ENCODE data around the gene LMO7. TPM values are rescaled to one million over a fixed set of nuclear protein-coding genes. Genes with fewer than 3 reads are reported as not detected.
A peak's percentile ranks its signal among the peaks of the same experiment; 100 is the strongest.

Gene LMO7
- total RNA-seq, 1 donor from 2014 or later: 6.8 TPM

DNA sequence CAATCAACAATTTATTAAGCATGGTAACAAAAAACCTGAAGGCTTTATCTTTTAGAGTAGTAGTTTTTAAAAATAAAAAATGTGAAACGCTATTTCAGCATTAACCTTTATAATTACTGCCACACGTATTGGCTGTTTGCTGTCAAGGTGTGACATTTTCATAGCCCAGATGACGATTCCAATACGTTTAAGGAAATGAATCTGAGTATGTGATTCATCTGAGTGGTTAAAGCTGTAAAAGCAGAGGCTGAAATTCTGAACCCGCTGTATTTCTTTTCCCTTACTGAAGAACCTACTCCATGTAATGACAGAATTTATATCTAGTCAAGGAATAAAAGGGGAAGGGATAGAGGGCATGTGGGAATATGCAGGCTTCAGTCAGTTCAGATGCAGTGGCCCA is 166.0 kb downstream of the LMO7 start:
- Mint-ChIP-seq H3K27me3 (ENCODE audit: insufficient read depth, low read depth) (no peaks in the 10 kb centered on the region), H3K27ac (no peak overlapping the region), H3K4me1 (peaks cover 11% of the 10 kb centered on the region), H3K4me3 (no peak overlapping the region), H3K9me3 (no peaks in the 10 kb centered on the region), H3K36me3 (no peaks in the 10 kb centered on the region)
- Histone ChIP-seq H3K4me2 (no peak overlapping the region), H3F3A (ENCODE audit: low read depth) (no peaks in the 10 kb centered on the region), H3K36me3 (no peaks in the 10 kb centered on the region), H2AFZ (replicated peaks) (no peak overlapping the region), H3K4me3 (no peak overlapping the region), H3K9ac (no peak overlapping the region), H3K4me1 (peaks cover 8% of the 10 kb centered on the region), H3K9me3 (ENCODE audit: low read depth) (no peaks in the 10 kb centered on the region), H4K20me1 (ENCODE audit: low read depth) (no peaks in the 10 kb centered on the region), H3K27ac (no peak overlapping the region), H3K79me2 (ENCODE audit: low read depth) (no peaks in the 10 kb centered on the region), H3K27me3 (no peaks in the 10 kb centered on the region)
- no peak for DNase-seq (ENCODE audit: low spot score)
- TF ChIP-seq EZH2 (IDR thresholded peaks at IDR 0.05): no peak
- TF ChIP-seq, protein P1, sequence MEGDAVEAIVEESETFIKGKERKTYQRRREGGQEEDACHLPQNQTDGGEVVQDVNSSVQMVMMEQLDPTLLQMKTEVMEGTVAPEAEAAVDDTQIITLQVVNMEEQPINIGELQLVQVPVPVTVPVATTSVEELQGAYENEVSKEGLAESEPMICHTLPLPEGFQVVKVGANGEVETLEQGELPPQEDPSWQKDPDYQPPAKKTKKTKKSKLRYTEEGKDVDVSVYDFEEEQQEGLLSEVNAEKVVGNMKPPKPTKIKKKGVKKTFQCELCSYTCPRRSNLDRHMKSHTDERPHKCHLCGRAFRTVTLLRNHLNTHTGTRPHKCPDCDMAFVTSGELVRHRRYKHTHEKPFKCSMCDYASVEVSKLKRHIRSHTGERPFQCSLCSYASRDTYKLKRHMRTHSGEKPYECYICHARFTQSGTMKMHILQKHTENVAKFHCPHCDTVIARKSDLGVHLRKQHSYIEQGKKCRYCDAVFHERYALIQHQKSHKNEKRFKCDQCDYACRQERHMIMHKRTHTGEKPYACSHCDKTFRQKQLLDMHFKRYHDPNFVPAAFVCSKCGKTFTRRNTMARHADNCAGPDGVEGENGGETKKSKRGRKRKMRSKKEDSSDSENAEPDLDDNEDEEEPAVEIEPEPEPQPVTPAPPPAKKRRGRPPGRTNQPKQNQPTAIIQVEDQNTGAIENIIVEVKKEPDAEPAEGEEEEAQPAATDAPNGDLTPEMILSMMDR (IDR thresholded peaks at IDR 0.05): no peak
- TF ChIP-seq EZH2phosphoT487 (IDR thresholded peaks at IDR 0.05): no peak

DNA sequence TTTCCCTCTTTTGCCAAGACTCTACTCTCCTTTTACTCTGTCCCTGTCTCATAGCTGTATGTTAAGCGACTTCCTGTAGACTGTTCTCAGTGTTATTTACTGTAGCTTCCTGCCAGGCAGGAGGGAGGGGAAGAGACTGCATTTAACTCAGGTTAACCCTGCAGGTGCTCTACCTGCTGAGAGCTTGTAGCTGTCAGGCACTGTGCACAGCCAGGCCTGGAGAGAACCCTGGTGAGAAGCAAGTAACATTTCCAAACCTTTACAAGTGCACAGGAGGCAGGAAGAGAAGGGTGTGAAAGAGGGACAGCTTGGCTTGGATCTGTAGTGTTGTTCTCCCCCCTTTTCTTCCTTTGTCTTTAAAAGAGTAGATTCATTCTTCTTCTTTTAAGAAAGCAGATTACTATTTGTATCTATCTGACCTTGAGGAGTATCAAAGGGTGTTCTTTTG is 167.1 kb downstream of the LMO7 start:
- Histone ChIP-seq H3K79me2 (ENCODE audit: low read depth) (no peaks in the 10 kb centered on the region), H3F3A (ENCODE audit: low read depth) (no peaks in the 10 kb centered on the region), H3K27me3 (no peaks in the 10 kb centered on the region), H3K4me3 (no peak overlapping the region), H3K36me3 (no peaks in the 10 kb centered on the region), H3K9me3 (ENCODE audit: low read depth) (no peaks in the 10 kb centered on the region), H4K20me1 (ENCODE audit: low read depth) (no peaks in the 10 kb centered on the region), H3K4me2 (peak overlapping the region; percentile 23), H3K9ac (no peak overlapping the region), H3K27ac (no peak overlapping the region), H2AFZ (replicated peaks) (peak overlapping the region; percentile 72), H3K4me1 (peaks cover 8% of the 10 kb centered on the region)
- Mint-ChIP-seq H3K27ac (no peak overlapping the region), H3K4me3 (no peak overlapping the region), H3K4me1 (peaks cover 11% of the 10 kb centered on the region), H3K9me3 (no peaks in the 10 kb centered on the region), H3K27me3 (ENCODE audit: insufficient read depth, low read depth) (no peaks in the 10 kb centered on the region), H3K36me3 (no peaks in the 10 kb centered on the region)
- TF ChIP-seq, protein P1 (IDR thresholded peaks at IDR 0.05): no peak
- TF ChIP-seq EZH2 (IDR thresholded peaks at IDR 0.05) (no peak), EZH2phosphoT487 (IDR thresholded peaks at IDR 0.05) (no peak)
- DNase-seq (ENCODE audit: low spot score): no peak

DNA sequence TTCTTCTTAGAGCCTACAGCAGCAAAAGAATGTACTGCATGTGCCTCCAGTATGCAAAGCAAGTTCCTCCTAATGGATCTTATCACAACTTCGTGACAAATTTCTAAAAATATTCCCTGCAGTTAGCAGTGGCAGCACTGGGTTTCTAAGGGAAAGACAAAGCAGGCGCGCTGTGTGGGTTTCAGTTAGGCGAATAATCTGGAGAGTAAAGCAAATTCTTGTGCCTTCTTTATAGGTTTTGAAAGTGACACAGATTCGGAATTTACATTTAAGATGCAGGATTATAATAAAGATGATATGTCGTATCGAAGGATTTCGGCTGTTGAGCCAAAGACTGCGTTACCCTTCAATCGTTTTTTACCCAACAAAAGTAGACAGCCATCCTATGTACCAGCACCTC is 167.9 kb downstream of the LMO7 start:
- Mint-ChIP-seq H3K9me3 (no peaks in the 10 kb centered on the region), H3K4me3 (no peak overlapping the region), H3K4me1 (peaks cover 11% of the 10 kb centered on the region), H3K27me3 (ENCODE audit: insufficient read depth, low read depth) (no peaks in the 10 kb centered on the region), H3K27ac (no peak overlapping the region), H3K36me3 (no peaks in the 10 kb centered on the region)
- no peak overlapping the region for H3K4me2 ChIP-seq
- H3K79me2 ChIP-seq (ENCODE audit: low read depth): no peaks in the 10 kb centered on the region
- DNase-seq (ENCODE audit: low spot score): no peak
- no peak overlapping the region for H3K27ac ChIP-seq
- H3K36me3 ChIP-seq: no peaks in the 10 kb centered on the region
- no peaks in the 10 kb centered on the region for H4K20me1 ChIP-seq (ENCODE audit: low read depth)
- no peaks in the 10 kb centered on the region for H3K27me3 ChIP-seq
- no peak overlapping the region for H2AFZ ChIP-seq (replicated peaks)
- TF ChIP-seq EZH2 (IDR thresholded peaks at IDR 0.05) (no peak), EZH2phosphoT487 (IDR thresholded peaks at IDR 0.05) (no peak)
- TF ChIP-seq, protein P1 (IDR thresholded peaks at IDR 0.05): no peak
- H3K9ac ChIP-seq: no peak overlapping the region
- no peaks in the 10 kb centered on the region for H3F3A ChIP-seq (ENCODE audit: low read depth)
- no peak overlapping the region for H3K4me3 ChIP-seq
- no peaks in the 10 kb centered on the region for H3K9me3 ChIP-seq (ENCODE audit: low read depth)
- peaks cover 8% of the 10 kb centered on the region for H3K4me1 ChIP-seq
